Mucosa of descending colon (tissue), 3 donors: ENCODE measurements around the gene POLR3B. TPM values are rescaled to one million over a fixed set of nuclear protein-coding genes. Genes with fewer than 3 reads are reported as not detected.
"Not testable (repeated sequence)": the region's sequence is repeated elsewhere in the genome, so short reads cannot be mapped to it uniquely, and the experiment has no call there.

ENCODE experiments used
- ATAC-seq: fragments of 200-7000 bp; cut with Tn5 transposase; one replicate; pipeline ENCODE4 v1.9.1; 2020; ENCODE audit warnings: mild to moderate bottlenecking, moderate library complexity
- DNase-seq, 3 donors: peaks; one replicate each; pipeline ENCODE4 v3.0.0-alpha.2; 2020
- H3K36me3 ChIP-seq: fragments of 200-600 bp; one replicate; pipeline ENCODE4 v1.8.0; 2021; ENCODE audit warnings: low read depth, mild to moderate bottlenecking
- H3K4me1 ChIP-seq: fragments of 200-600 bp; one replicate; pipeline ENCODE4 v1.8.0; 2021; ENCODE audit warnings: low read depth, mild to moderate bottlenecking
- H3K4me3 ChIP-seq: fragments of 200-600 bp; one replicate; pipeline ENCODE4 v1.8.0; 2021; ENCODE audit warnings: mild to moderate bottlenecking
- H3K9me3 ChIP-seq: fragments of 200-600 bp; one replicate; pipeline ENCODE4 v1.8.0; 2021; ENCODE audit warnings: mild to moderate bottlenecking
- CTCF ChIP-seq: fragments of 200-600 bp; IDR thresholded peaks from one replicate; pipeline ENCODE4 v1.8.0; 2022; ENCODE audit warnings: antibody characterized with exemption, mild to moderate bottlenecking
- intact Hi-C, 2 donors: fragments of 100-400 bp; cut with DNase I in 1 of 2; cut with micrococcal nuclease in 1 of 2; formaldehyde crosslinking; loops; one replicate each; pipeline versions ENCODE4 v1.11.0 to v1.11.1; 2022; cut with DNase I, micrococcal nuclease
- total RNA-seq, 3 donors: library from RNA; stranded (reverse); fragmentation: NEBNext Ultra II Directional in 2 of 3; extraction: Animal tissue kit (Norgen Biotek cat#: 25700) in 2 of 3; gene quantifications; one replicate each; pipeline versions ENCODE4 v1.2.1 to v1.2.4, GENCODE V29; 2021 to 2023
- donor health status: DM: no; HTN: no; CAD: no; lungs with moderate emphysema.
- donor health status: DM: no; HTN: no; CAD: no.
- donor health status: DM: no; HTN: yes; CAD: no.

The POLR3B gene
- total RNA-seq, 3 donors from 2014 or later: 6.6 to 8.7 (median 8.5) TPM

GRCh38 chr12:106378788-106379187 is 21.2 kb downstream of the POLR3B start:
- ATAC-seq (no peak), DNase-seq (no peak)
- Histone ChIP-seq H3K9me3 (no peaks in the 10 kb centered on the region), H3K4me1 (no peaks in the 10 kb centered on the region), H3K36me3 (no peaks in the 10 kb centered on the region), H3K4me3 (no peak overlapping the region)
- intact Hi-C loops: no loop called here
- TF ChIP-seq CTCF: no peak

GRCh38 chr12:106380954-106381353 is 23.4 kb downstream of the POLR3B start:
- Histone ChIP-seq H3K4me3 (no peak overlapping the region), H3K4me1 (no peaks in the 10 kb centered on the region), H3K36me3 (no peaks in the 10 kb centered on the region), H3K9me3 (no peaks in the 10 kb centered on the region)
- intact Hi-C loops: no loop called here
- no peak for ATAC-seq
- DNase-seq: no peak
- TF ChIP-seq CTCF: no peak

GRCh38 chr12:106381866-106382265 is 24.3 kb downstream of the POLR3B start:
- DNase-seq, H3K9me3 ChIP-seq, H3K4me1 ChIP-seq, intact Hi-C loops, H3K36me3 ChIP-seq, H3K4me3 ChIP-seq, ATAC-seq: not testable (repeated sequence)

- no peaks in the 10 kb centered on the region for H3K9me3 ChIP-seq
- DNase-seq (no peak), ATAC-seq (no peak)
- H3K4me1 ChIP-seq: no peaks in the 10 kb centered on the region
- intact Hi-C loops: loop anchor here (5.0 kb wide), 2 partner anchors 530 to 535 kb away; no protein-coding TSS in a partner anchor
- H3K36me3 ChIP-seq: no peaks in the 10 kb centered on the region
- TF ChIP-seq CTCF: no peak
- H3K4me3 ChIP-seq: no peak overlapping the region
Observed at GRCh38 chr12:106386813-106387535, 29.4 kb downstream of the POLR3B start.

- ATAC-seq (no peak), DNase-seq (no peak)
- Histone ChIP-seq H3K9me3 (no peaks in the 10 kb centered on the region), H3K4me1 (no peaks in the 10 kb centered on the region), H3K36me3 (no peaks in the 10 kb centered on the region), H3K4me3 (no peak overlapping the region)
- no peak for TF ChIP-seq CTCF
- intact Hi-C loops: loop anchor here (5.0 kb wide), 2 partner anchors 529 to 534 kb away; no protein-coding TSS in a partner anchor
Observed at GRCh38 chr12:106387848-106388377, 30.4 kb downstream of the POLR3B start.

- H3K4me3 ChIP-seq: no peak overlapping the region
- intact Hi-C loops: loop anchor here (5.0 kb wide), 2 partner anchors 528 to 533 kb away; no protein-coding TSS in a partner anchor
- no peak for DNase-seq
Observed at GRCh38 chr12:106389151-106389550, 31.6 kb downstream of the POLR3B start.

More at GRCh38 chr12:106389151-106389550, 31.6 kb downstream of the POLR3B start:
- Histone ChIP-seq H3K36me3 (no peaks in the 10 kb centered on the region), H3K9me3 (no peaks in the 10 kb centered on the region), H3K4me1 (no peaks in the 10 kb centered on the region)
- TF ChIP-seq CTCF: no peak
- ATAC-seq: no peak
